Activated naive CD4-positive, alpha-beta T cell treated with anti-CD3 and anti-CD28 coated beads, Interleukin-2, amount 50 U/mL, for 24 hours (primary cell): ENCODE results near the gene C12orf60.

Experiments used
- H3K27ac Mint-ChIP-seq: one replicate; pipeline ENCODE4 v1.8.0; 2021; ENCODE audit warnings: mild to moderate bottlenecking, mixed read lengths
- H3K27me3 Mint-ChIP-seq: one replicate; pipeline ENCODE4 v1.8.0; 2021; ENCODE audit warnings: mixed read lengths
- H3K36me3 Mint-ChIP-seq: one replicate; pipeline ENCODE4 v1.8.0; 2021; ENCODE audit warnings: mixed read lengths
- H3K4me1 Mint-ChIP-seq: one replicate; pipeline ENCODE4 v1.8.0; 2021; ENCODE audit warnings: mixed read lengths
- H3K4me3 Mint-ChIP-seq: one replicate; pipeline ENCODE4 v1.8.0; 2021; ENCODE audit warnings: mild to moderate bottlenecking, mixed read lengths
- H3K9me3 Mint-ChIP-seq: one replicate; pipeline ENCODE4 v1.8.0; 2021; ENCODE audit warnings: mixed read lengths

C12orf60 gene

DNA sequence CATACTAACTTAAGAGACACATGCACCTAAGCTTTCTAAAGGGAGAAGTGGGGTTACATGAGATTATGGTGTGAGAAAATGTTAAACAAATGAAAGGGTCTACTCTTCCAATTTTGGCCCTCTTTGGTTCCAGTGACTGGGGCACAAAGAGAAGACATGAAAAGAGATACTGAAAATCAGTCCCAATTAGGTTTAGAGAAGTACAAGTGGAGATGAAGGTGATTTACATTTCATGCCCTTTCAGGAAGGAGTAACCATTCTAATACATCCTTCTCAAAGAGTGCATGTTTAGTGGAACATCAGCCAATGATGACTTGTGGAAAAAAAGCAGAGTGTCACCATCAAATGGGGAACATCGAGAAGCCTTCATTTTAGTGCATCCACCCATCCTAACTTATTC, 67.8 kb downstream of the C12orf60 start:
- peaks cover 1% of the 10 kb centered on the region for H3K36me3 Mint-ChIP-seq
- peaks cover 4% of the 10 kb centered on the region for H3K4me1 Mint-ChIP-seq
- H3K9me3 Mint-ChIP-seq: no peaks in the 10 kb centered on the region
- H3K27ac Mint-ChIP-seq: no peak overlapping the region
- no peaks in the 10 kb centered on the region for H3K27me3 Mint-ChIP-seq
- H3K4me3 Mint-ChIP-seq: no peak overlapping the region

DNA sequence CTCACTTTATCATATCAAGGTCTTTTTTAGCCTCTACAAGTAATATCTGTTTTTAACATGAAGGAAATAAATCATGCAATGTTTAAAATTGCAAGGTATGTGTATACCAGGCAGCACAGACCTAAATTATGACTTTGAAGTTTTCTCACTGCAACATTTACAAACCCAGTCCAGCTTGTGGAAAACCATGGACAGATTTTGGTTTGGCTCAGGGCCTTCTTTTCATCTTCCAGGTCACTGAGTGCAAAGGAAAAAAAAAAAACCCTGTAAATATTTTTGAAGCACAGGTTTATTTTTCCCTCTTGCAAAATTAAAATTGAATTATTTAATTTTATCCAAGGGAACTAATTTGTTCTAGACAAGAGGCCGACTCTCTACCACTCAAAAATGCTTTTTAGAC, 68.4 kb downstream of the C12orf60 start:
- H3K4me1 Mint-ChIP-seq: peaks cover 4% of the 10 kb centered on the region
- no peak overlapping the region for H3K4me3 Mint-ChIP-seq
- H3K27ac Mint-ChIP-seq: no peak overlapping the region
- peaks cover 1% of the 10 kb centered on the region for H3K36me3 Mint-ChIP-seq
- H3K9me3 Mint-ChIP-seq: no peaks in the 10 kb centered on the region
- no peaks in the 10 kb centered on the region for H3K27me3 Mint-ChIP-seq

DNA sequence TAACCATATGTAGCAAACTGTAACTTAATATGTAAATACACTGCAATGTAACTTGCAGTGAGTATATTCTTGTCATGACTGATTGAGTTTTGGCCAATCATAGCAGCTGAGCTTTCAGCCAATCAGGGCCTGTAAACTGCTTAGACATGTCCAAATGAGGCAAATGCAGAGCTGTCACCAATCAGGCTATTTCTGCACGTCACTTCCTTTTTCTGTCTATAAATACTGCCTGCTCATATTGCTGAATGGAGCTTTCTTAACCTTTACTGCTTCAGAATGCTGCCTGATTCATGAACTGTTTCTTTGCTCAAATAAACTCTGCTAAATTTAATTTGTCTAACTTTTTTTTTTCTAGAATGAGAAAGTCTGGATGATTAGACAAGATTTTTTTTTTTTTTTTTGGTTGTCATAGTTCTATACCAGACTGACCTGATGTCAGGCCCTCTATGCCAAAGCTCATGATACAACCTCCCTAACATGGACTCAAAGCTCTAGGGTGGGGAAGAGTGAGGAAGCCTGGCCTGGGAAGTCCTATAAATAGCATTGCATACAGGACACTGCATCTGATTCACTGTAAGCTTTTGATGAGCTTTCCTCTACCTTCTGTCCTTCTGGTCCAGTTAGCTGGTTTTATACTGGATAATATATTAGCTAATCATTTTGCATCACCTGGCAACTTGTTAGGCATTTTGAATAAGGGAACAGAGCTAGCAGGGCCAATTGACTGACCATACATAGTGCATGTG, 70.1 kb downstream of the C12orf60 start:
- H3K4me1 Mint-ChIP-seq: peaks cover 4% of the 10 kb centered on the region
- no peaks in the 10 kb centered on the region for H3K36me3 Mint-ChIP-seq
- H3K27me3 Mint-ChIP-seq: no peaks in the 10 kb centered on the region
- no peaks in the 10 kb centered on the region for H3K9me3 Mint-ChIP-seq
- H3K4me3 Mint-ChIP-seq: no peak overlapping the region
- H3K27ac Mint-ChIP-seq: no peak overlapping the region
